ENCODE results near the gene ROCK2. TPM values are rescaled to one million over a fixed set of nuclear protein-coding genes. Genes with fewer than 3 reads are reported as not detected.

ROCK2 gene
- total and polyA plus RNA-seq, 9 of the 15 experiments (the other 6 are each of a cell fraction or from before 2014, with no cell fraction given) = 4.9 to 30.6 (median 14.3) TPM

GRCh38 chr2:11154923-11155380 lies 189.5 kb downstream of the ROCK2 start (continued):
- TF ChIP-seq RREB1 (CRISPR knock-in tag; IDR thresholded peaks at IDR 0.05) (no peak), SRSF1 (IDR thresholded peaks at IDR 0.05; ENCODE audit: low read depth, low read length) (no peak), CGGBP1 (CRISPR knock-in tag; IDR thresholded peaks at IDR 0.05) (no peak), DMBX1 (CRISPR knock-in tag; IDR thresholded peaks at IDR 0.05; ENCODE audit: borderline replicate concordance) (no peak), THAP12 (CRISPR knock-in tag; IDR thresholded peaks at IDR 0.05) (no peak), POLR2A (conservative IDR thresholded peaks at IDR 0.05) (peak; percentile 72), ZNF507 (tag; conservative IDR thresholded peaks at IDR 0.05) (no peak), GTF3C2 (IDR thresholded peaks at IDR 0.05; ENCODE audit: borderline replicate concordance, extremely low read depth, insufficient read length) (no peak), SMAD4 (CRISPR knock-in tag; conservative IDR thresholded peaks at IDR 0.05) (no peak), FOXM1 (IDR thresholded peaks at IDR 0.05; ENCODE audit: low read depth) (no peak), FOXM1 (CRISPR knock-in tag; IDR thresholded peaks at IDR 0.05; ENCODE audit: low read depth) (no peak), CHCHD3 (CRISPR knock-in tag; IDR thresholded peaks at IDR 0.05) (no peak), ATF7 (IDR thresholded peaks at IDR 0.05) (no peak), ZFP30 (CRISPR knock-in tag; IDR thresholded peaks at IDR 0.05; ENCODE audit: borderline replicate concordance) (no peak), HES1 (IDR thresholded peaks at IDR 0.05; ENCODE audit: low read depth) (no peak), TFAP4 (CRISPR knock-in tag; IDR thresholded peaks at IDR 0.05; ENCODE audit: borderline replicate concordance) (peak; percentile 64)
